Neural progenitor cell (in vitro differentiated cells): ENCODE results near the gene NDUFS3.

ENCODE experiments used
- EZH2 ChIP-seq: fragments of 200-600 bp; sonication (generic); IDR thresholded peaks from 2 replicates; pipeline ENCODE4 v1.6.1; 2017; ENCODE audit warnings: antibody characterized with exemption, mild to moderate bottlenecking, moderate library complexity
- EZH2phosphoT487 ChIP-seq: fragments of 200-600 bp; sonication (generic); IDR thresholded peaks from 2 replicates; pipeline ENCODE4 v1.6.1; 2017; ENCODE audit warnings: antibody characterized with exemption
- TF ChIP-seq, protein P1 (sequence below): fragments of 200-600 bp; sonication (generic); IDR thresholded peaks from 2 replicates; pipeline ENCODE4 v1.5.1; 2017; ENCODE audit warnings: antibody characterized with exemption, mild to moderate bottlenecking

DNA sequence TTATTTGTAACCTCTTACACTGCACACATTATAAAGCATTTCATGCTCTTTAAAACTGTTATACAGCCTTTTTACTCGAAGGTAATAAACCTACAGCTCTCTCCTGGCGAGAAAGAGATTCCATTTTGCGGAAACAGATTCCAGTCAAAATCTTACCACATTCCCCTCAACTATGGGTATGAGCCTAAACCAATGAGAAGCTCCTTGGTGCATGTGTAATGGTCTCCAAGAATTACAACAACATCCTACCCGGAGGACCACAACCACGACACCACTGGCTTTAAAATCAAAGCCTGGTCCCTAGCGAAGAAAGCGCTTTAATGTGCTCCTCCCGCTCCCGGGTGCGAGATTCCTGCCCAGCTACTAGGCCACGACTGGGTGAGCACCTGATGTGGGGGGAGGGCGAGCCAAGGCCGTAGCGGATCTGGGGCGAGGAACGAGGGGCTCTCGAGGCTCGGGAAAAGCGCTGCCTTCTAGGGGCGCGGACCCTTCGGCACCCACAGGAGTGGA is 26.8 kb upstream of the NDUFS3 start:
- TF ChIP-seq, protein P1, sequence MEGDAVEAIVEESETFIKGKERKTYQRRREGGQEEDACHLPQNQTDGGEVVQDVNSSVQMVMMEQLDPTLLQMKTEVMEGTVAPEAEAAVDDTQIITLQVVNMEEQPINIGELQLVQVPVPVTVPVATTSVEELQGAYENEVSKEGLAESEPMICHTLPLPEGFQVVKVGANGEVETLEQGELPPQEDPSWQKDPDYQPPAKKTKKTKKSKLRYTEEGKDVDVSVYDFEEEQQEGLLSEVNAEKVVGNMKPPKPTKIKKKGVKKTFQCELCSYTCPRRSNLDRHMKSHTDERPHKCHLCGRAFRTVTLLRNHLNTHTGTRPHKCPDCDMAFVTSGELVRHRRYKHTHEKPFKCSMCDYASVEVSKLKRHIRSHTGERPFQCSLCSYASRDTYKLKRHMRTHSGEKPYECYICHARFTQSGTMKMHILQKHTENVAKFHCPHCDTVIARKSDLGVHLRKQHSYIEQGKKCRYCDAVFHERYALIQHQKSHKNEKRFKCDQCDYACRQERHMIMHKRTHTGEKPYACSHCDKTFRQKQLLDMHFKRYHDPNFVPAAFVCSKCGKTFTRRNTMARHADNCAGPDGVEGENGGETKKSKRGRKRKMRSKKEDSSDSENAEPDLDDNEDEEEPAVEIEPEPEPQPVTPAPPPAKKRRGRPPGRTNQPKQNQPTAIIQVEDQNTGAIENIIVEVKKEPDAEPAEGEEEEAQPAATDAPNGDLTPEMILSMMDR = no peak
- no peak for TF ChIP-seq EZH2
- no peak for TF ChIP-seq EZH2phosphoT487
